HepG2 (cell line): ENCODE data around the gene APOC3. TPM values are rescaled to one million over a fixed set of nuclear protein-coding genes. Genes with fewer than 3 reads are reported as not detected.

Experiments
- ATAC-seq: fragments of 200-7000 bp; cut with Tn5 transposase; 3 replicates; pipeline ENCODE4 v1.9.1; 2020; ENCODE audit warnings: mild to moderate bottlenecking, moderate library complexity
- BruUV-seq: library from RNA; stranded (reverse); fragments of 400-500 nt; replicated peaks from 2 replicates; lab custom pipeline; 2021; lab: Mats Ljungman, UMichigan
- CTCF ChIA-PET: fragments of 300-600 bp; formaldehyde crosslinking; extraction: SDS; loops from one replicate; lab custom pipeline; 2021; ENCODE audit warnings: low total read pairs, inconsistent platforms, low intra/inter-chr PET ratio; lab: Yijun Ruan, JAX
- POLR2A ChIA-PET: fragments of 350-600 bp; sonication (Branson Sonifier 250); formaldehyde crosslinking; loops from one replicate; lab custom pipeline; 2020; ENCODE audit warnings: antibody characterized with exemption, inconsistent platforms; lab: Yijun Ruan, JAX
- DNase-seq: peaks from one replicate; pipeline ENCODE4 v3.0.0-alpha.2; 2015; ENCODE audit warnings: low spot score
- FAIRE-seq: peaks from 3 replicates; lab custom pipeline; 2011; peaks lifted over from hg19 to GRCh38; lab: Jason Lieb, UNC
- H2AFZ ChIP-seq: one replicate; pipeline ENCODE4 v1.6.1; 2011; ENCODE audit warnings: low read length, inconsistent platforms
- H3K27ac ChIP-seq: fragments of 300-600 bp; 3 replicates; pipeline ENCODE4 v1.8.0; 2011; ENCODE audit warnings: mixed run types, mild to moderate bottlenecking, mixed read lengths, low read length, inconsistent platforms; ENCODE audit not compliant: insufficient read depth; ENCODE audit errors: extremely low read length
- H3K27me3 ChIP-seq, 2 experiments: fragments of 200-600 bp in 1 of 2; 2 replicates in 1 of 2; 3 replicates in 1 of 2; pipeline versions ENCODE4 v1.6.0 to v1.8.0; 2011; ENCODE audit warnings: low read length in 2 of 2, mild to moderate bottlenecking in 2 of 2, moderate library complexity in 2 of 2, inconsistent platforms in 1 of 2; ENCODE audit not compliant: insufficient read depth in 2 of 2, control insufficient read depth in 1 of 2
- H3K36me3 ChIP-seq, 2 experiments: fragments of 200-600 bp in 1 of 2; replicated peaks in 1 of 2; 2 replicates in 1 of 2; 3 replicates in 1 of 2; pipeline versions ENCODE4 v1.5.1 to v1.8.0; 2011; ENCODE audit warnings: low read length in 2 of 2, inconsistent platforms in 1 of 2; ENCODE audit not compliant: insufficient read depth in 2 of 2, control insufficient read depth in 1 of 2
- H3K4me1 ChIP-seq: 2 replicates; pipeline ENCODE4 v1.5.1; 2012; ENCODE audit warnings: low read length, inconsistent platforms; ENCODE audit not compliant: insufficient read depth
- H3K4me2 ChIP-seq: 2 replicates; pipeline ENCODE4 v1.6.0; 2011; ENCODE audit warnings: low read depth, low read length, inconsistent platforms
- H3K4me3 ChIP-seq, 3 experiments: fragments of 200-600 bp in 1 of 3; sonication (generic), shearing (Covaris generic) in 1 of 3; replicated peaks in 1 of 3; 2 replicates each; pipeline ENCODE4 v1.5.1; 2011 to 2016; ENCODE audit warnings: low read length in 3 of 3, inconsistent platforms in 2 of 3, low read depth in 2 of 3, mild to moderate bottlenecking in 2 of 3, control low read depth in 1 of 3, mixed read lengths in 1 of 3; ENCODE audit not compliant: insufficient read depth in 1 of 3
- H3K79me2 ChIP-seq: one replicate; pipeline ENCODE4 v1.6.1; 2011; ENCODE audit warnings: low read length, inconsistent platforms; ENCODE audit not compliant: insufficient read depth
- H3K9ac ChIP-seq: 2 replicates; pipeline ENCODE4 v1.6.0; 2011; ENCODE audit warnings: mild to moderate bottlenecking, low read depth, low read length, inconsistent platforms; ENCODE audit not compliant: insufficient read depth
- H3K9me3 ChIP-seq: 2 replicates; pipeline ENCODE4 v1.5.1; 2012; ENCODE audit warnings: mild to moderate bottlenecking, low read length
- H4K20me1 ChIP-seq: 2 replicates; pipeline ENCODE4 v1.6.0; 2011; ENCODE audit warnings: inconsistent platforms, mild to moderate bottlenecking, low read length, moderate library complexity; ENCODE audit not compliant: insufficient read depth
- ARNTL ChIP-seq: sonication (generic); formaldehyde crosslinking; IDR thresholded peaks from 2 replicates; pipeline ENCODE4 v1.4.0; 2020; ENCODE audit warnings: mild to moderate bottlenecking, missing genetic modification reagents
- NFAT5 ChIP-seq: sonication (generic); formaldehyde crosslinking; IDR thresholded peaks from 2 replicates; pipeline ENCODE4 v1.4.0; 2020; ENCODE audit warnings: missing genetic modification reagents
- ZNF414 ChIP-seq: sonication (generic); formaldehyde crosslinking; IDR thresholded peaks from 2 replicates; pipeline ENCODE4 v1.5.0; 2020; ENCODE audit warnings: missing genetic modification reagents
- ZNF841 ChIP-seq: sonication (generic); formaldehyde crosslinking; IDR thresholded peaks from 2 replicates; pipeline ENCODE4 v1.8.1; 2023; ENCODE audit warnings: missing genetic modification reagents, borderline replicate concordance
- WGBS: methylation state at CpG from one replicate; pipeline ENCODE4 v1.1.6; 2017; ENCODE audit warnings: low lambda C conversion rate; 5-methylcytosine and 5-hydroxymethylcytosine counted together
- in situ Hi-C: cut with HindIII; loops from 2 replicates; pipeline ENCODE4 v1.10.0; 2017; ENCODE audit warnings: low pct_unique_long_range_greater_than_20kb; ENCODE audit not compliant: extremely low pct_ligation_motif_present
- intact Hi-C: fragments of 100-400 bp; cut with micrococcal nuclease; formaldehyde crosslinking; loops from one replicate; pipeline ENCODE4 v1.10.0; 2022; ENCODE audit not compliant: unreplicated experiment
- polyA plus RNA-seq, 8 experiments: library from polyadenylated mRNA; depleted of rRNA in 3 of 8; stranded (reverse) in 7 of 8; unstranded in 1 of 8; fragments of >200 nt; fragmentation: Illumina TruSeq in 4 of 8; extraction: Trizol in 4 of 8; gene quantifications; 2 replicates each; pipeline versions ENCODE4 v1.2.1 to v1.2.3, GENCODE V29; 2011 to 2016; ENCODE audit warnings: low read depth in 4 of 8, missing spikeins in 1 of 8, mixed read lengths in 1 of 8; ENCODE audit not compliant: insufficient read depth in 1 of 8
- total RNA-seq, 5 experiments: library from RNA; depleted of rRNA; stranded (reverse); fragments of >200 nt; fragmentation: Illumina TruSeq; extraction: Trizol; gene quantifications; 2 replicates each; pipeline ENCODE4 v1.2.3, GENCODE V29; 2016; ENCODE audit warnings: low read depth in 1 of 5

The APOC3 gene
- total and polyA plus RNA-seq, 2 of the 13 experiments (the other 11 are each of a cell fraction or from before 2014, with no cell fraction given), result 314 to 687 TPM

GRCh38 chr11:116844722-116845121, 15.0 kb downstream of the APOC3 start:
- Histone ChIP-seq H3K79me2 (no peaks in the 10 kb centered on the region), H3K4me1 (peaks cover 44% of the 10 kb centered on the region), H3K9ac (no peak overlapping the region)
- no TSS peak for BruUV-seq
- no peak for TF ChIP-seq ZNF841 (CRISPR knock-in tag)
- no peak for TF ChIP-seq ZNF414 (CRISPR knock-in tag)
- no peak for TF ChIP-seq NFAT5
- TF ChIP-seq ARNTL, result no peak
- TF ChIP-seq, all 625 proteins: peak for 0
- H4K20me1 ChIP-seq, result no peaks in the 10 kb centered on the region
- WGBS, result 98% methylated on average over 4 of the region's 4 CpGs
- in situ Hi-C loops, result no loop called here
- DNase-seq (no peak), ATAC-seq (no peak), FAIRE-seq (no peak)
- H3K27me3 ChIP-seq, result no peaks in the 10 kb centered on the region
- no peak overlapping the region for H3K27ac ChIP-seq
- H2AFZ ChIP-seq, result no peak overlapping the region
- H3K9me3 ChIP-seq, result no peaks in the 10 kb centered on the region
- H3K4me2 ChIP-seq, result no peak overlapping the region
- ChIA-PET POLR2A (interaction anchor here (1.5 to 2.3 kb wide), 2 partner anchors 8 to 15 kb away, joined by 7 to 9 read pairs; partner anchors contain the start of genes APOA1 and APOC3), CTCF (no interaction called here)
- H3K4me3 ChIP-seq, result no peak overlapping the region
- intact Hi-C loops, result no loop called here
- peaks cover 23 to 47% of the 10 kb centered on the region in 2 experiments for H3K36me3 ChIP-seq
